ENCODE results near the gene SRGAP2C.
"Not testable (repeated sequence)": the region's sequence is repeated elsewhere in the genome, so short reads cannot be mapped to it uniquely, and the experiment has no call there.

- TF ChIP-seq EZH2 (IDR thresholded peaks at IDR 0.05; ENCODE audit: low read length); CTCF (optimal IDR thresholded peaks at IDR 0.05 in 1 of 3, IDR thresholded peaks at IDR 0.05 in 1 of 3, conservative IDR thresholded peaks at IDR 0.05 in 1 of 3; ENCODE audit: extremely low read depth in 1 of 3, insufficient read depth in 2 of 3, low read length in 3 of 3): not testable (repeated sequence)
These were observed 201.0 kb downstream of the SRGAP2C start for GRCh38 chr1:121385563-121386288.
